Endothelial cell of umbilical vein (primary cell): ENCODE data around the gene SGCD. TPM values are rescaled to one million over a fixed set of nuclear protein-coding genes. Genes with fewer than 3 reads are reported as not detected.

Experiments
- BruUV-seq: library from RNA; stranded (reverse); fragments of 400-500 nt; replicated peaks from 2 replicates; lab custom pipeline; 2021; lab: Mats Ljungman, UMichigan
- CTCF ChIA-PET: fragments of 300-600, 350-600 bp; sonication (Branson Sonifier 250); formaldehyde crosslinking; loops from one replicate; lab custom pipeline; 2021; ENCODE audit warnings: antibody characterized with exemption, inconsistent platforms; lab: Charles Lee
- POLR2A ChIA-PET: fragments of 300-600, 350-600 bp; sonication (Branson Sonifier 250); formaldehyde crosslinking; loops from one replicate; lab custom pipeline; 2021; ENCODE audit warnings: antibody characterized with exemption, inconsistent platforms; lab: Charles Lee
- DNase-seq: peaks from one replicate; pipeline ENCODE4 v3.0.0-alpha.2; 2011; ENCODE audit warnings: low read depth, low spot score
- FAIRE-seq: peaks from 2 replicates; lab custom pipeline; 2011; peaks lifted over from hg19 to GRCh38; lab: Jason Lieb, UNC
- H2AFZ ChIP-seq: 2 replicates; pipeline ENCODE4 v1.6.0; 2012; ENCODE audit warnings: low read depth, low read length, control low read depth, inconsistent platforms
- H3K27ac ChIP-seq: 2 replicates; pipeline ENCODE4 v1.5.1; 2011; ENCODE audit warnings: low read depth, mild to moderate bottlenecking, control low read depth, low read length, moderate library complexity; ENCODE audit not compliant: insufficient read depth
- H3K27me3 ChIP-seq, 2 experiments: 2 replicates each; pipeline versions ENCODE4 v1.6.0 to v1.6.1; 2011; ENCODE audit warnings: low read length in 2 of 2, mixed read lengths in 1 of 2; ENCODE audit not compliant: control insufficient read depth in 2 of 2, insufficient read depth in 2 of 2
- H3K36me3 ChIP-seq, 2 experiments: 2 replicates in 1 of 2; 3 replicates in 1 of 2; pipeline ENCODE4 v1.5.1; 2011; ENCODE audit warnings: low read length in 2 of 2, mild to moderate bottlenecking in 1 of 2, moderate library complexity in 1 of 2; ENCODE audit not compliant: control insufficient read depth in 2 of 2, insufficient read depth in 2 of 2; ENCODE audit errors: extremely low read depth in 1 of 2
- H3K4me1 ChIP-seq: 3 replicates; pipeline ENCODE4 v1.5.1; 2011; ENCODE audit warnings: mild to moderate bottlenecking, low read length; ENCODE audit not compliant: control insufficient read depth, insufficient read depth; ENCODE audit errors: extremely low read depth
- H3K4me2 ChIP-seq: 2 replicates; pipeline ENCODE4 v1.6.1; 2011; ENCODE audit warnings: low read length, control low read depth, mixed read lengths; ENCODE audit not compliant: insufficient read depth
- H3K4me3 ChIP-seq, 3 experiments: fragments of 200-600 bp in 1 of 3; sonication (generic), shearing (Covaris generic) in 1 of 3; replicated peaks in 1 of 3; 2 replicates each; pipeline ENCODE4 v1.5.1; 2011 to 2016; ENCODE audit warnings: control low read depth in 3 of 3, low read length in 3 of 3, mild to moderate bottlenecking in 2 of 3, inconsistent platforms in 1 of 3, low read depth in 1 of 3, moderate library complexity in 1 of 3; ENCODE audit not compliant: insufficient read depth in 1 of 3
- H3K79me2 ChIP-seq: 2 replicates; pipeline ENCODE4 v1.6.0; 2012; ENCODE audit warnings: low read length, inconsistent platforms; ENCODE audit not compliant: control insufficient read depth, insufficient read depth
- H3K9ac ChIP-seq: replicated peaks from 2 replicates; pipeline ENCODE3; 2011; ENCODE audit warnings: low read length, control low read depth; ENCODE audit not compliant: insufficient read depth; ENCODE audit errors: extremely low read depth
- H3K9me1 ChIP-seq: replicated peaks from 3 replicates; pipeline ENCODE4 v1.6.0; 2011; ENCODE audit warnings: mild to moderate bottlenecking, low read length; ENCODE audit not compliant: control insufficient read depth, insufficient read depth; ENCODE audit errors: extremely low read depth
- H3K9me3 ChIP-seq: replicated peaks from 2 replicates; pipeline ENCODE4 v1.5.1; 2012; ENCODE audit warnings: low read length, inconsistent platforms; ENCODE audit not compliant: control insufficient read depth, insufficient read depth
- H4K20me1 ChIP-seq: replicated peaks from 2 replicates; pipeline ENCODE3; 2011; ENCODE audit warnings: mild to moderate bottlenecking, low read length; ENCODE audit not compliant: control insufficient read depth, insufficient read depth; ENCODE audit errors: extremely low read depth
- CTCF ChIP-seq, 2 donors: IDR thresholded peaks; 1 replicate in 1 of 2; 2 replicates in 1 of 2; pipeline ENCODE4 v1.5.1; 2011; ENCODE audit warnings: low read length in 2 of 2, mild to moderate bottlenecking in 2 of 2, moderate library complexity in 2 of 2, control low read depth in 1 of 2, inconsistent platforms in 1 of 2, low read depth in 1 of 2; ENCODE audit not compliant: insufficient read depth in 1 of 2; ENCODE audit errors: extremely low read depth in 1 of 2
- EZH2 ChIP-seq: IDR thresholded peaks from 2 replicates; pipeline ENCODE4 v1.6.1; 2012; ENCODE audit warnings: borderline replicate concordance, low read depth, mild to moderate bottlenecking, moderate library complexity, low read length, inconsistent platforms; ENCODE audit not compliant: severe bottlenecking
- FOS ChIP-seq: IDR thresholded peaks from 2 replicates; pipeline ENCODE4 v1.6.1; 2011; ENCODE audit warnings: mild to moderate bottlenecking, low read length, moderate library complexity, borderline replicate concordance; ENCODE audit not compliant: insufficient read depth
- GATA2 ChIP-seq: IDR thresholded peaks from 2 replicates; pipeline ENCODE4 v1.7.0; 2011; ENCODE audit warnings: low read depth, mild to moderate bottlenecking, moderate library complexity, mixed read lengths, low read length; ENCODE audit not compliant: insufficient read length, insufficient read depth
- JUN ChIP-seq: IDR thresholded peaks from 2 replicates; pipeline ENCODE4 v1.6.1; 2011; ENCODE audit warnings: borderline replicate concordance, low read depth; ENCODE audit not compliant: insufficient read length, insufficient read depth
- MAX ChIP-seq: IDR thresholded peaks from 2 replicates; pipeline ENCODE4 v1.6.1; 2011; ENCODE audit not compliant: insufficient read depth, insufficient read length
- MYC ChIP-seq: IDR thresholded peaks from one replicate; pipeline ENCODE4 v1.6.1; 2011; ENCODE audit warnings: mild to moderate bottlenecking, low read depth, low read length
- POLR2A ChIP-seq: IDR thresholded peaks from 2 replicates; pipeline ENCODE4 v1.6.1; 2012; ENCODE audit warnings: low read depth, mild to moderate bottlenecking, control low read depth, low read length
- POLR2AphosphoS5 ChIP-seq: IDR thresholded peaks from 2 replicates; pipeline ENCODE4 v1.6.1; 2012; ENCODE audit warnings: low read depth, mild to moderate bottlenecking, control low read depth, low read length, moderate library complexity; ENCODE audit not compliant: insufficient read depth
- dilution Hi-C: fragments of 300-500 bp; cut with MboI; formaldehyde crosslinking; loops from one replicate; pipeline ENCODE4 v1.15.0; 2019; ENCODE audit warnings: low sequenced_read_pairs; ENCODE audit not compliant: extremely low pct_ligation_motif_present
- intact Hi-C: fragments of 100-400 bp; cut with micrococcal nuclease; formaldehyde crosslinking; loops from one replicate; pipeline ENCODE4 v1.10.0; 2022
- polyA plus RNA-seq, 4 experiments: library from polyadenylated mRNA; depleted of rRNA in 3 of 4; stranded (reverse) in 3 of 4; unstranded in 1 of 4; fragments of >200 nt; gene quantifications; 2 replicates each; pipeline versions ENCODE4 v1.2.1 to v1.2.3, GENCODE V29; 2011 to 2012; ENCODE audit warnings: missing spikeins in 1 of 4
- total RNA-seq: library from RNA; stranded (reverse); gene quantifications from 2 replicates; pipeline ENCODE4 v1.2.3, GENCODE V29; 2021

SGCD gene
- total and polyA plus RNA-seq, 2 donors (not counting 3 experiments of a cell fraction or from before 2014, with no cell fraction given) = not detected

GRCh38 chr5:156451505-156451904 is 124.5 kb downstream of the SGCD start:
- no TSS peak for BruUV-seq
- ChIA-PET CTCF (no interaction called here), POLR2A (no interaction called here)
- FAIRE-seq (no peak), DNase-seq (no peak)
- H4K20me1 ChIP-seq = no peaks in the 10 kb centered on the region
- no peaks in the 10 kb centered on the region for H3K4me1 ChIP-seq
- TF ChIP-seq GATA2 (no peak), CTCF (IDR thresholded peaks at IDR 0.05; ENCODE audit: extremely low read depth in 1 of 2, insufficient read depth in 1 of 2, low read depth in 1 of 2, low read length in 2 of 2) (no peak), MYC (no peak), EZH2 (no peak), FOS (no peak), POLR2AphosphoS5 (no peak), POLR2A (no peak), MAX (no peak), JUN (no peak)
- H3K4me2 ChIP-seq = no peak overlapping the region
- no peak overlapping the region for H3K9ac ChIP-seq
- dilution Hi-C loops (no loop called here), intact Hi-C loops (no loop called here)
- no peaks in the 10 kb centered on the region for H3K27me3 ChIP-seq
- H3K79me2 ChIP-seq = no peaks in the 10 kb centered on the region
- H3K9me3 ChIP-seq = peaks cover 4% of the 10 kb centered on the region
- H3K36me3 ChIP-seq = no peaks in the 10 kb centered on the region
- no peak overlapping the region for H3K27ac ChIP-seq
- no peak overlapping the region for H2AFZ ChIP-seq
- H3K9me1 ChIP-seq = no peaks in the 10 kb centered on the region
- no peak overlapping the region for H3K4me3 ChIP-seq
